Smooth muscle cell of the pulmonary artery (primary cell): ENCODE results near the gene POLE4. TPM values are rescaled to one million over a fixed set of nuclear protein-coding genes. Genes with fewer than 3 reads are reported as not detected.

Experiments used
- total RNA-seq: library from RNA; depleted of rRNA; stranded (reverse); fragments of >200 nt; gene quantifications from 2 replicates; pipeline ENCODE4 v1.2.3, GENCODE V29; 2014

Gene POLE4, protein sequence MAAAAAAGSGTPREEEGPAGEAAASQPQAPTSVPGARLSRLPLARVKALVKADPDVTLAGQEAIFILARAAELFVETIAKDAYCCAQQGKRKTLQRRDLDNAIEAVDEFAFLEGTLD
- total RNA-seq: 13.3 and 17.5 TPM in 2 replicates

DNA sequence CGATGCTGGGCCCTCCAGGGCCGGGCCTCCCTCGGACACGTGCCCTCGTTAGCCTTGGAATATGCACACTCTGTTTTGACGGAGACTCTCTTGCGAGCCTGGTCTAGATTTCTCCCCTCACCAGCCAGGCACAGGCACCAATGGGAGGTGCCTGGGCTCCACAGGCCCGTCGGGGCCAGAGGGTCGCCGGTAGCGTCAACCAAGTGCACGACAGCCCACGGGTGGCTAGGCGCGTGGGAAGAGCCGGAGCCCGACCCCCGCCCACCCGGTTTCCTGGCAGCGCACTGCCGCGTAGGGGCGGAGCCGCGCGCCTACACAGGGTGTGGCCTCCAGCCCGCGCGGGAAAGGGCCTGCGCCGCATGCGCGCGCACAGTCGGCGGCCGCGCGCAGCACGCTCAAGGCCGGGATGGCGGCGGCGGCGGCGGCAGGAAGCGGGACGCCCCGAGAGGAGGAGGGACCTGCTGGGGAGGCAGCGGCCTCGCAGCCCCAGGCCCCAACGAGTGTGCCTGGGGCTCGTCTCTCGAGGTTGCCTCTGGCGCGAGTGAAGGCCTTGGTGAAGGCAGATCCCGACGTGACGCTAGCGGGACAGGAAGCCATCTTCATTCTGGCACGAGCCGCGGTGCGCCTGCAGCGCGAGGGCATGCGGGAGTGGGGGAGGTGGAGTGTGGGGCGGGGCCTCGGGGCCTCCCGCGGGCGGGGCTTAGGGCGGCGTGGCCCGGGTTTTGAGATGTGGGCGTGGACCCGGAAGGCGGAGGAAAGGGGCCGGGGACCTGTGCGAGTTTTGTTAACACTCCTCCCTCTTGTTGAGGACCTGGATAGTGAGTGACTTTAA lies at the start of gene POLE4:
Gene POLE4, plus strand, starts transcription at position 370 of the 832 bp plus-strand sequence. Its CDS starts 37 bp downstream, at position 407.

Other genes with a start within 250 kb of the POLE4 start
- gene HK2, start 124.5 kb upstream of the POLE4 start, total RNA-seq: 113 and 133 TPM in 2 replicates
- gene TACR1, start 240.9 kb downstream of the POLE4 start, total RNA-seq: 0.26 and 0.73 TPM in 2 replicates